Aorta (tissue), 5 donors: ENCODE results near the gene MIOX. TPM values are rescaled to one million over a fixed set of nuclear protein-coding genes. Genes with fewer than 3 reads are reported as not detected.
A peak's percentile ranks its signal among the peaks of the same experiment; 100 is the strongest.

Source experiments
- ATAC-seq: fragments of 200-7000 bp; cut with Tn5 transposase; one replicate; pipeline ENCODE4 v1.9.1; 2022; ENCODE audit warnings: moderate library complexity; ENCODE audit not compliant: low FRiP score
- DNase-seq, 2 donors: peaks; one replicate each; pipeline ENCODE4 v3.0.0-alpha.2; 2020
- H3K27ac ChIP-seq, 2 donors: one replicate each; pipeline ENCODE4 v1.5.1; 2013; ENCODE audit warnings: low read length in 2 of 2, mild to moderate bottlenecking in 2 of 2, moderate library complexity in 2 of 2, control low read depth in 1 of 2, inconsistent platforms in 1 of 2, low read depth in 1 of 2
- H3K27me3 ChIP-seq, 2 donors: one replicate each; pipeline ENCODE4 v1.6.1; 2013; ENCODE audit warnings: control low read depth in 1 of 2, low read length in 1 of 2, mild to moderate bottlenecking in 1 of 2, moderate library complexity in 1 of 2; ENCODE audit not compliant: insufficient read depth in 2 of 2, control insufficient read depth in 1 of 2
- H3K36me3 ChIP-seq, 2 donors: one replicate each; pipeline ENCODE4 v1.6.1; 2013; ENCODE audit warnings: control low read depth in 1 of 2, low read length in 1 of 2, mild to moderate bottlenecking in 1 of 2; ENCODE audit not compliant: insufficient read depth in 2 of 2, control insufficient read depth in 1 of 2
- H3K4me1 ChIP-seq, 2 donors: one replicate each; pipeline ENCODE4 v1.6.1; 2013; ENCODE audit warnings: low read length in 2 of 2, control low read depth in 1 of 2, mild to moderate bottlenecking in 1 of 2, moderate library complexity in 1 of 2; ENCODE audit not compliant: insufficient read depth in 2 of 2, control insufficient read depth in 1 of 2
- H3K4me3 ChIP-seq, 2 donors: one replicate each; pipeline ENCODE4 v1.5.1; 2013; ENCODE audit warnings: low read length in 2 of 2, control low read depth in 1 of 2, mild to moderate bottlenecking in 1 of 2
- H3K9me3 ChIP-seq: one replicate; pipeline ENCODE4 v1.6.1; 2013; ENCODE audit warnings: mild to moderate bottlenecking, low read length; ENCODE audit not compliant: control insufficient read depth
- WGBS, 2 donors: extraction: QIAGEN DNeasy Blood & Tissue Kit; methylation state at CpG; one replicate each; pipeline ENCODE4 v1.1.7; 2013; 5-methylcytosine and 5-hydroxymethylcytosine counted together
- intact Hi-C, 2 donors: fragments of 100-400 bp; cut with DNase I; formaldehyde crosslinking; loops; one replicate each; pipeline versions ENCODE4 v1.14.2 to v1.15.0; 2022
- polyA plus RNA-seq, 2 donors: library from polyadenylated mRNA; stranded (reverse); fragments of 200-250 nt; gene quantifications; one replicate each; pipeline ENCODE4 v1.2.3, GENCODE V29; 2013
- total RNA-seq, 2 donors: library from RNA; stranded (reverse); fragmentation: NEBNext Ultra II Directional; extraction: Animal tissue kit (Norgen Biotek cat#: 25700); gene quantifications; one replicate each; pipeline ENCODE4 v1.2.1, GENCODE V29; 2021
- donor health status: healthy with polysubstance abuse.
- donor health status: Bipolar disorder and iron deficiency.
- donor health status: DM: no; HTN: no; CAD: no.
- donor health status: DM: no; HTN: no; CAD: no.
- donor health status: DM: yes; HTN: yes; CAD: no.

The MIOX gene
- total and polyA plus RNA-seq, 4 donors: not detected

DNA sequence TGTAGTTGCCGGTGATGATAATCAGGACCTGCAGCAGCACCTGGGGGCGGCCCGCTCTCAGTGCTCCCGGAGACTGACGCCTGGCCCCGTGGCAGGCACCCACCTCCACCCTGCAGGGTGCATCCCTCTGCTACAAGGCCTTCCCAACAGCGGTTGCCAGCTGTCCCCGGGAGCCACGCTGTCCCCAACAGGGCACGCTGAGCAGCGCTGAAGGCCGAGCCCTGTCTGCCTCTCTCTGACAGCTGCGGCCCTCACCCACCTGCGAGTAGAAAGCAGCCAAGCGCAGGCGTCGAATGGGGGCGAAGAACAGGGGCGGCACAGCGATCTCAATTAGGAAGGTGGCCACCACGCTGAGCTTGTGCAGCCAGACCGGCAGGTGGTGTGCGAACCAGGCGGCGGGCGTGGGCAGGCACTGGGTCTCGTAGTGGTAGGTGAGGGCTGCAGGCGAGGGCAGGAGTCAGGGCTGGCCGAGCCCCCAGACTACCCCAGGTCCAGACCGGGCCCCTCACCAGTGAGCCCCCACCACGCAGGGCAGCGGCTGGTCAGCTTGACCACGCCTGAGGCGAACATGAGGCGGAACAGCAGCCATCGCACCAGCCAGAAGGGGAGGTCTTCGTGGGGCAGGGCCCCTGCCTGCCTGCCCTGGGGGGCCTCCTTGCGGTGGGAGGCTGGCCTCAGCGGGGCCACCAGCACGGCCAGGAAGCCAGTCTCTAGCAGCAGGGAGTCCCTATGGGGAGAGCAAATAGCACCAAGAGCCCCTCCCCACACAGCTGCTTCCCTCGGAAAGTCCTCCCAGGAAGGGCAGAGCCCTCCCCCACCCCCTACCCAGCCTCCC is 19.3 kb downstream of the MIOX start:
- DNase-seq (peak in 1 of 2 donors; percentile 73), ATAC-seq (peak; percentile 1)
- 87 to 89% methylated on average over 39 to 41 of the region's 41 CpGs for WGBS, 2 donors
- Histone ChIP-seq H3K9me3 (no peaks in the 10 kb centered on the region), H3K4me1 (no peaks in the 10 kb centered on the region), H3K4me3 (no peak overlapping the region), H3K27ac (no peak overlapping the region), H3K27me3 (no peaks in the 10 kb centered on the region), H3K36me3 (peaks cover 0 to 1% of the 10 kb centered on the region in 2 donors)
- intact Hi-C loops: loop anchor here (2.0 to 10.0 kb wide), 3 partner anchors 31 to 261 kb away; partner anchors contain the start of genes SBF1 (in 1 of the 2), SYCE3 (in 1 of the 2) and TUBGCP6 (in 1 of the 2)

- Histone ChIP-seq H3K9me3 (no peaks in the 10 kb centered on the region), H3K27ac (peak overlapping the region in 1 of 2 donors; percentile 1), H3K4me1 (no peaks in the 10 kb centered on the region), H3K36me3 (peaks cover 0 to 1% of the 10 kb centered on the region in 2 donors), H3K27me3 (no peaks in the 10 kb centered on the region), H3K4me3 (peak overlapping the region; percentile 24 to 57)
- 19 to 22% methylated on average over 21 of the region's 21 CpGs for WGBS, 2 donors
- peak; percentile 3 for ATAC-seq
- intact Hi-C loops: loop anchor here (2.0 to 10.0 kb wide), 3 partner anchors 32 to 262 kb away; partner anchors contain the start of genes SBF1 (in 1 of the 2), SYCE3 (in 1 of the 2) and TUBGCP6 (in 1 of the 2)
- DNase-seq: peak; percentile 65 to 72
These were observed 20.2 kb downstream of the MIOX start for GRCh38 chr22:50506611-50507420.

DNA sequence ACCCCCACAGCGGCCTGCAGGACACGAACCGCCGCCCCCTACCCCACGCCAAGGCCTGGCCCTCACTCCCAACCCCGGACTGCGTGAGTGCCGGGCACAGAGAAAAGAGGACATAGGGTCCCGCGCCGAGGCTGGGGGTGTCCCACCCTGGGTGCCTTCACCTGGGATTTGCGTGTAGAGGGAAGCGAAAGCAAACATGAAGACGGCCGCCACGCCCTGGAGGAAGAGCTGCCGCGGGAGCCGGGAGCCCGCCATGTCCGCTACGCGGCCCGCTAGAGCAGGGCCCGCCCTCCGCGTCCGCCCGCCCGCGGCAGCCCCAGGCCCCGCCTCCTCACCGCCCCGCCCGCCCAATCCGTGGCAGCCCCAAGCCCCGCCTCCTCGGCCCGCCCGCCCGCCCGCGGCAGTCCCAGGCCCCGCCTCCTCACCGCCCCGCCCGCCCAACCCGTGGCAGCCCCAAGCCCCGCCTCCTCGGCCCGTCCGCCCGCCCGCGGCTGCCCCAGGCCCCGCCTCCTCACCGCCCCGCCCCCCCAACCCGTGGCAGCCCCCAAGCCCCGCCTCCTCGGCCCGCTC is 20.8 kb downstream of the MIOX start, which contains the start of gene LMF2:
Gene LMF2, minus strand, starts transcription at position 282 of the 570 bp plus-strand sequence. Its CDS starts 27 bp downstream, at position 255.
- H3K4me3 ChIP-seq: peak within 1 kb of the TSS; percentile 57 to 87
- 1% methylated on average over 26 to 62 of the region's 62 CpGs for WGBS, 2 donors
- no peaks in the 10 kb centered on the region for H3K4me1 ChIP-seq
- ATAC-seq: peak; percentile 90
- no peaks in the 10 kb centered on the region for H3K27me3 ChIP-seq
- H3K36me3 ChIP-seq: peaks cover 0 to 1% of the 10 kb centered on the region in 2 donors
- no peaks in the 10 kb centered on the region for H3K9me3 ChIP-seq
- DNase-seq: peak; percentile 94 to 97
- peak within 1 kb of the TSS; percentile 8 to 86 for H3K27ac ChIP-seq
- intact Hi-C loops: loop anchor here (2.0 to 10.0 kb wide), 3 partner anchors 33 to 263 kb away; partner anchors contain the start of genes SBF1 (in 1 of the 2), SYCE3 (in 1 of the 2) and TUBGCP6 (in 1 of the 2)

- DNase-seq (peak; percentile 97 to 99), ATAC-seq (peak; percentile 93)
- Histone ChIP-seq H3K27me3 (no peaks in the 10 kb centered on the region), H3K27ac (peak within 1 kb of the TSS; percentile 8 to 86), H3K4me3 (peak within 1 kb of the TSS; percentile 57 to 87), H3K4me1 (no peaks in the 10 kb centered on the region), H3K36me3 (peaks cover 0 to 1% of the 10 kb centered on the region in 2 donors), H3K9me3 (no peaks in the 10 kb centered on the region)
- WGBS, 2 donors: 1% methylated on average over 35 to 76 of the region's 76 CpGs
- intact Hi-C loops: loop anchor here (1.0 to 10.0 kb wide), 4 partner anchors 17 to 263 kb away; partner anchors contain the start of genes SCO2 (in 2 of the 2), SBF1 (in 1 of the 2), SYCE3 (in 1 of the 2) and TUBGCP6 (in 1 of the 2)
These were observed 21.6 kb downstream of the MIOX start, which contains the start of gene NCAPH2 for GRCh38 chr22:50507991-50508884. TSS of gene NCAPH2 (plus strand) at chr22:50508224. CDS start at chr22:50508338, 114 bp downstream.

GRCh38 chr22:50508897-50509296 is 22.2 kb downstream of the MIOX start:
- WGBS, 2 donors: 5 to 7% methylated on average over 3 of the region's 3 CpGs
- intact Hi-C loops: loop anchor here (1.0 to 10.0 kb wide), 3 partner anchors 16 to 264 kb away; partner anchors contain the start of genes SCO2 (in 2 of the 2), SYCE3 (in 1 of the 2) and TUBGCP6 (in 1 of the 2)
- no peak for ATAC-seq
- Histone ChIP-seq H3K27ac (no peak overlapping the region), H3K4me1 (no peaks in the 10 kb centered on the region), H3K36me3 (peaks cover 0 to 1% of the 10 kb centered on the region in 2 donors), H3K9me3 (no peaks in the 10 kb centered on the region), H3K4me3 (peak overlapping the region in 1 of 2 donors; percentile 87), H3K27me3 (no peaks in the 10 kb centered on the region)
- DNase-seq: no peak

GRCh38 chr22:50513175-50513574 is 26.5 kb downstream of the MIOX start:
- 95% methylated on average over 15 of the region's 15 CpGs for WGBS, 2 donors
- no peak overlapping the region for H3K27ac ChIP-seq
- intact Hi-C loops: no loop called here

GRCh38 chr22:50516068-50516467 is 29.4 kb downstream of the MIOX start:
- no peak overlapping the region for H3K4me3 ChIP-seq
- WGBS, 2 donors: 88 to 89% methylated on average over 8 of the region's 8 CpGs
- ATAC-seq (no peak), DNase-seq (no peak)
- intact Hi-C loops: no loop called here
- H3K27ac ChIP-seq: no peak overlapping the region
- H3K4me1 ChIP-seq: no peaks in the 10 kb centered on the region
- H3K9me3 ChIP-seq: no peaks in the 10 kb centered on the region
- no peaks in the 10 kb centered on the region for H3K36me3 ChIP-seq
- H3K27me3 ChIP-seq: no peaks in the 10 kb centered on the region

More at GRCh38 chr22:50513175-50513574, 26.5 kb downstream of the MIOX start:
- H3K36me3 ChIP-seq: no peaks in the 10 kb centered on the region
- no peaks in the 10 kb centered on the region for H3K9me3 ChIP-seq
- no peak for DNase-seq
- no peak overlapping the region for H3K4me3 ChIP-seq
- no peaks in the 10 kb centered on the region for H3K27me3 ChIP-seq
- ATAC-seq: no peak
- H3K4me1 ChIP-seq: no peaks in the 10 kb centered on the region
